ENCODE results near the gene HHAT. TPM values are rescaled to one million over a fixed set of nuclear protein-coding genes. Genes with fewer than 3 reads are reported as not detected.

HHAT gene
- polyA plus RNA-seq, 3 donors: 1.1 to 1.6 (median 1.5) TPM

- Histone ChIP-seq H3K79me2 (ENCODE audit: insufficient read depth, low read length) (no peaks in the 10 kb centered on the region), H3K4me2 (replicated peaks; ENCODE audit: extremely low read depth, low read length, poor library complexity, severe bottlenecking) (no peak overlapping the region), H3K9me3 (replicated peaks in 1 of 2; ENCODE audit: control insufficient read depth in 1 of 2, insufficient read depth in 1 of 2, low read length in 2 of 2) (no peaks in the 10 kb centered on the region), H3K4me1 (ENCODE audit: control insufficient read depth in 1 of 2, insufficient read depth in 2 of 2, low read length in 2 of 2) (no peaks in the 10 kb centered on the region), H3K4me3 (replicated peaks in 1 of 3; ENCODE audit: low read depth in 2 of 3, low read length in 3 of 3) (no peak overlapping the region), H2AFZ (ENCODE audit: insufficient read depth, low read depth, low read length, poor library complexity, severe bottlenecking) (no peak overlapping the region), H3K27me3 (ENCODE audit: control insufficient read depth in 2 of 2, insufficient read depth in 2 of 2, low read length in 2 of 2) (peaks cover 0 to 3% of the 10 kb centered on the region in 2 donors), H3K36me3 (replicated peaks in 1 of 2; ENCODE audit: control insufficient read depth in 1 of 2, insufficient read depth in 2 of 2, low read length in 2 of 2) (no peaks in the 10 kb centered on the region), H3K9ac (ENCODE audit: insufficient read depth, low read length, poor library complexity, severe bottlenecking) (no peak overlapping the region), H4K20me1 (ENCODE audit: insufficient read depth, low read length) (no peaks in the 10 kb centered on the region), H3K27ac (ENCODE audit: low read depth in 1 of 2, low read length in 2 of 2) (no peak overlapping the region)
- Mint-ChIP-seq H3K27ac (no peak overlapping the region), H3K4me3 (no peak overlapping the region), H3K9me3 (peaks cover 0 to 2% (median 0%) of the 10 kb centered on the region in 7 donors), H3K27me3 (ENCODE audit: low read depth in 3 of 3) (peaks cover 4 to 14% (median 10%) of the 10 kb centered on the region in 3 donors), H3K36me3 (no peaks in the 10 kb centered on the region), H3K4me1 (no peaks in the 10 kb centered on the region)
- intact Hi-C loops (cut with micrococcal nuclease): no loop called here
- no peak for DNase-seq
- TF ChIP-seq CTCF (IDR thresholded peaks at IDR 0.05): no peak
- 91% methylated on average over 1 of the region's 5 CpGs for WGBS (ENCODE audit: insufficient coverage)
Measured at GRCh38 chr1:210299501-210299900, 29.2 kb upstream of the HHAT start.

DNA sequence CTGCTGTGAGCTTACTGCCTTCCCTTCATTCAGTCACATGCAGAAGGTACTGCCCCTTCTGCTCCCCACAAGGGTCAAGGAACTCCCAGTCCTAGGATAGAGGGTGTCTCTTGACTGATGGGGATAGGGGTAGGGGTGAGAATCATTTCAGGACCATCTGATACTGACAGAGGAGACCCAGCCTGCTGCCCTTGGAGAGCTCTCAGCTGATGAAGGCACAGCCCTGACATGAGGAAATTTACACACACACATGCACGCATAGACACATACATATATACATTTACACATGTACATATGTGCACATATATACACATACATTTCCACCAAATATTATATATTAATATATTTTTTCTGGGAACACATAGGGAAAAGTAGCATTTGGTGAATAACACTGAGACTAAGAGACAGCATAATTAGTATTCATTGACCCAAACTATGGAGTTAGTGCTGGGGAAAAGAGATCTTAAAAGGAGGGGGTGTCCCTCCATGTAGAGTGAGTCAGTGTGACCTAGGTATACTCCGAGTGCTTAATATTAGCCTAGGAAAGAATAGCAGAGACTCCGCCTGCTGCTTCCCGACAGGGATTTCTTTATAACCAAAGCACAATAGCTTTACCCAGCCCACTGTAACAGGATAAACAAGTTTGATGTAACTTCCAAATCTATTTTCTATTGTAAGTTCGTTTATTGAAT is 27.6 kb upstream of the HHAT start:
- Histone ChIP-seq H2AFZ (ENCODE audit: insufficient read depth, low read depth, low read length, poor library complexity, severe bottlenecking) (no peak overlapping the region), H3K36me3 (replicated peaks in 1 of 2; ENCODE audit: control insufficient read depth in 1 of 2, insufficient read depth in 2 of 2, low read length in 2 of 2) (no peaks in the 10 kb centered on the region), H3K27me3 (ENCODE audit: control insufficient read depth in 2 of 2, insufficient read depth in 2 of 2, low read length in 2 of 2) (no peaks in the 10 kb centered on the region), H4K20me1 (ENCODE audit: insufficient read depth, low read length) (no peaks in the 10 kb centered on the region), H3K4me3 (replicated peaks in 1 of 3; ENCODE audit: low read depth in 2 of 3, low read length in 3 of 3) (no peak overlapping the region), H3K4me1 (ENCODE audit: control insufficient read depth in 1 of 2, insufficient read depth in 2 of 2, low read length in 2 of 2) (no peaks in the 10 kb centered on the region), H3K79me2 (ENCODE audit: insufficient read depth, low read length) (no peaks in the 10 kb centered on the region), H3K9ac (ENCODE audit: insufficient read depth, low read length, poor library complexity, severe bottlenecking) (no peak overlapping the region), H3K4me2 (replicated peaks; ENCODE audit: extremely low read depth, low read length, poor library complexity, severe bottlenecking) (no peak overlapping the region), H3K27ac (ENCODE audit: low read depth in 1 of 2, low read length in 2 of 2) (no peak overlapping the region), H3K9me3 (replicated peaks in 1 of 2; ENCODE audit: control insufficient read depth in 1 of 2, insufficient read depth in 1 of 2, low read length in 2 of 2) (no peaks in the 10 kb centered on the region)
- Mint-ChIP-seq H3K27ac (peak overlapping the region in 1 of 7 donors; percentile 15), H3K27me3 (ENCODE audit: low read depth in 3 of 3) (peaks cover 6 to 8% (median 7%) of the 10 kb centered on the region in 3 donors), H3K9me3 (peaks cover 0 to 2% (median 0%) of the 10 kb centered on the region in 7 donors), H3K4me3 (no peak overlapping the region), H3K36me3 (no peaks in the 10 kb centered on the region), H3K4me1 (no peaks in the 10 kb centered on the region)
- no peak for TF ChIP-seq CTCF (IDR thresholded peaks at IDR 0.05)
- no peak for DNase-seq
- WGBS (ENCODE audit: insufficient coverage): 100% methylated on average over 2 of the region's 5 CpGs
- intact Hi-C loops (cut with micrococcal nuclease): no loop called here
